GM13976 (cell line): ENCODE data around the gene SNED1.

Experiments used
- DNase-seq: peaks from one replicate; pipeline ENCODE4 v3.0.0; 2012; ENCODE audit warnings: low spot score
- CTCF ChIP-seq: IDR thresholded peaks from 2 replicates; pipeline ENCODE4 v1.5.1; 2012; ENCODE audit warnings: borderline replicate concordance, mild to moderate bottlenecking; ENCODE audit not compliant: insufficient read depth; ENCODE audit errors: extremely low read depth, missing control alignments, control extremely low read depth
- in situ Hi-C: fragments of 300-500 bp; cut with MboI; formaldehyde crosslinking; loops from one replicate; pipeline ENCODE4 v1.12.0; 2022; ENCODE audit warnings: low sequenced_read_pairs, mixed read lengths, inconsistent platforms; ENCODE audit not compliant: unreplicated experiment

The SNED1 gene

DNA sequence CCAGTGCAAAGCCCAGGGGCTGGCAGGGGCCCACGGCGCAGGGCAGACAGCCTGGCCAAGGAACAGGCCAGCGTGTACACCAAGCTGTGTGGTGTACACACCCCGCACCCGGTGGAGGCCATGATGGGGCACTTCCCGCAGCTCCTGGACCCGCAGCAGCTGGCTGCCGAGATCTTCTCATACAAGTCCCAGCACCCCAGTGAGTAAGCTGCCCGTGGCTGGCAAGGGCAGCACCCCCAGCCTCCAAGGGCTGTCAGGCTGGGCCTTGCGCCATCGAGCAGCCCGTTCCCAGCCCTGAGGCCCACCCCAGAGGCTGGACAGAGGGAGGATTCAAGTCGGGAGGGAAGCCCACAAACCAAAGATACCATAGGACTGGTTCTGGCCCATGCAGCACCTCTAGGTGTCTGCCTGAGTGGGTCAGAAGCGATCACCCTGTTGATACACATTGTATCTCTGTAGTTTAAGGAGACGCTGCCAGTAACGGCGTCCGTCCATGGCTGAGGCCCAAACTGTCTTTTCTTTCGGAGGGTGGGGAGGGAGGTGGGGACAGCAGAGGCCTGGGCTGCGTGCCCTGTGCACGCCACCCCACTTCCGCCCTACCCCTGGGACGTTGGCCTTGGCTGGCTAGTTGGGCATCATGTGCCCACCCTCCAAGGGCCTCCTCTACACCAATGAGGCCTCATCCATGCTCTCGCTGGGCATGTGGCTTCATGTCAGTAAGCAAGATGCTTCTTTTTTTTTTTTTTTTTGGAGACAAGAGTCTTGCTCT, 120.5 kb downstream of the SNED1 start:
- no peak for DNase-seq
- in situ Hi-C loops = no loop called here
- no peak for TF ChIP-seq CTCF

DNA sequence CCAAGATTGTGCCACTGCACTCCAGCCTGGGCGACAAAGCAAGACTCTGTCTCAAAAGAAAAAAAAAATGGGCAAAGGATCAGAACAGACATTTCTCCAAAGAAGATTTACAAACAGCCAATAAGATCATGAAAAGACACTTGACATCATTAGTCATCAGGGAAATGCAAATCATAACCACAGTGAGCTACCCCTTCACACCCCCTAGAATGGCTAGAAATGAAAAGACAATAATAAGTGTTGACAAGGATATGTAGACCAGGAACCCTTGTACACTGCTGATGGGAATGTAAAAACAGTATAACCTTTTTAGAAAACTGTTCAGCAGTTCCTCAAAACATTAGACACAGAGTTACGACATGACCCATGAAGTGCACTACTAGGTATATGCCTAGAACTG, 122.0 kb downstream of the SNED1 start:
- TF ChIP-seq CTCF = no peak
- no peak for DNase-seq
- in situ Hi-C loops = no loop called here

DNA sequence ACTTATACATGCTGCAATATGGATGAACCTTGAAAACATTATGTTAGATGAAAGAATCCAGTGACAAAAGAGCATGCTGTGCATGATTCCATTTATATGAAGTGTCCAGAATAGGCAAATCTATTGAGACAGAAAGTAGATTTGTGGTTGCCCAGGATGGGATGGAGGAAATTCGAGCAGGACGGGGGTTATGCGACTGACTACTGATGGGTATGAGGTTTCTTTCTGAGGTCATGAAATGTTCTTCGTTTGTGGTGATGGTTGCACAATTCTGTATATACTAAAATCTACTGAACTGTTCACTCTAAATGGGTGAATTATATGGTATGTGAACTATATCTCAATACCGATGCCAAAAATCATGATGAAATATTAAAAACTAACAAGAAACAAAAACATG, 122.6 kb downstream of the SNED1 start:
- no peak for TF ChIP-seq CTCF
- in situ Hi-C loops = no loop called here

GRCh38 chr2:241122376-241123002, 124.1 kb downstream of the SNED1 start:
- no peak for TF ChIP-seq CTCF
- in situ Hi-C loops = no loop called here

More for the DNA sequence above, 122.6 kb downstream of the SNED1 start:
- no peak for DNase-seq

DNA sequence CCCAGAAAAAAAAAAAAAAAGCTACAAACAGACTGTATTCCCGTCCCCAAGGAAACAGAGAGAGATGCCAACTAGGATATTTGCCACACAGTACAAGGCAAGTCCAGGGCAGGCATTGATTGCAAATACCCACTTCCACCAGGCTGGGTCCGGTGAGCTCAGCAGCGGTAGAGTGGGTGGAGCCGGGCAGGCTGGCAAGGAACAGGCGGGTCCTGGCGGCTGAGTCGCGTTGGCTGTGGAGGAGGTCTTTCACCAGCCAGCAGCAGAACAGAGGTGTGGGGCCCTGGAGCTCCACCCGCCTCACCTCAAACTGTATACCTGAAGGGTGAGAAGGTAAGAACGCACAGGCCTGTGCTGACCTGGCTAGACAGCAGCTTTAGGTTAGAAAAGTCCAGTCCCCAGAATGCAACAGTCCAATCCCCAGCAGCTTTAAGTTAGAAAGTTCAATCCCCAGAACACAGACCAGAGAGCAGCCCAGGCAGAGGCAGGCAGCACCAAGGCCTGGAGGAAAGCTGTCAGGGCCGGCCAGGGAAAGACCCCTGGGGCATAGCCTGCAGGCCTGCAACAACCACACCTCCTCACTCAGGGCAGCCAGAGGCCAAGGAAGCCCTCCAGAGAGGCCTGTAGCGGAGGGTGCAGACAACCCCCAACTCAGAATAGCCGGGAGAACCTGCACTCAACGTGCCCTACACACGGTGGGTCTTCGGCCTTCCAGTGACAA, 125.6 kb downstream of the SNED1 start:
- TF ChIP-seq CTCF = no peak
- DNase-seq = no peak
- in situ Hi-C loops = no loop called here

More at GRCh38 chr2:241122376-241123002, 124.1 kb downstream of the SNED1 start:
- no peak for DNase-seq

GRCh38 chr2:241125626-241126025, 127.2 kb downstream of the SNED1 start:
- in situ Hi-C loops = no loop called here
- TF ChIP-seq CTCF = no peak
- no peak for DNase-seq
